ENCODE results near the gene CNOT4.

CNOT4 gene

GRCh38 chr7:135388616-135389015, 121.3 kb downstream of the CNOT4 start:
- no peak for TF ChIP-seq POLR2A (IDR thresholded peaks at IDR 0.05; ENCODE audit: low read length)
- no peak for TF ChIP-seq GATA1 (IDR thresholded peaks at IDR 0.05; ENCODE audit: low read depth, low read length)

GRCh38 chr7:135386776-135387175, 123.1 kb downstream of the CNOT4 start:
- no peak for DNase-seq
- no peak for TF ChIP-seq POLR2A (IDR thresholded peaks at IDR 0.05; ENCODE audit: low read length)
- TF ChIP-seq GATA1 (IDR thresholded peaks at IDR 0.05; ENCODE audit: low read depth, low read length): no peak

More at GRCh38 chr7:135388616-135389015, 121.3 kb downstream of the CNOT4 start:
- DNase-seq: no peak

DNA sequence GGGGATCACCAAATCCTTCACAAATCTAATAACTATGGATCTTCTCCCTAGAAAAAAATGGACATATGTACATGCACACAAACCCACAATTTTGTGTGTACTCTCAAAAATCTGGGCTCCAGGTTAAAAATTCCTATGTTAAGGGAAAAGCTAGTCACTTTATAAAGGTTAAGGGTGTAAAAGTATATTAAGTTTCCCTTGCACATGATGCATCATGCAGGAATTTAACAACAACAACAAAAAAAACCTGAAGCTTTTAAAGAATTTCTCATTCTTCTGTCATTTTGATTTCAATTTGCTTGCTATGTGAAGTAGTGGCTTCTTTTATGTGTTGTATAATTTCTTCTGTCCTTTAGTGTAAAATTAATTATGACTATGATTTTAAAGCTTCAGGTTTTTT, 123.7 kb downstream of the CNOT4 start:
- no peak for DNase-seq
- no peak for TF ChIP-seq POLR2A (IDR thresholded peaks at IDR 0.05; ENCODE audit: low read length)
- no peak for TF ChIP-seq GATA1 (IDR thresholded peaks at IDR 0.05; ENCODE audit: low read depth, low read length)

- peak; percentile 8 to 13 for DNase-seq
- no peak for TF ChIP-seq POLR2A (IDR thresholded peaks at IDR 0.05; ENCODE audit: low read length)
- no peak for TF ChIP-seq GATA1 (IDR thresholded peaks at IDR 0.05; ENCODE audit: low read depth, low read length)
These were observed 124.7 kb downstream of the CNOT4 start for GRCh38 chr7:135385209-135385608.

- TF ChIP-seq GATA1 (IDR thresholded peaks at IDR 0.05; ENCODE audit: low read depth, low read length): no peak
- no peak for TF ChIP-seq POLR2A (IDR thresholded peaks at IDR 0.05; ENCODE audit: low read length)
- DNase-seq: peak in 1 of 2 experiments; percentile 7
These were observed 126.3 kb downstream of the CNOT4 start for GRCh38 chr7:135383525-135384175.

DNA sequence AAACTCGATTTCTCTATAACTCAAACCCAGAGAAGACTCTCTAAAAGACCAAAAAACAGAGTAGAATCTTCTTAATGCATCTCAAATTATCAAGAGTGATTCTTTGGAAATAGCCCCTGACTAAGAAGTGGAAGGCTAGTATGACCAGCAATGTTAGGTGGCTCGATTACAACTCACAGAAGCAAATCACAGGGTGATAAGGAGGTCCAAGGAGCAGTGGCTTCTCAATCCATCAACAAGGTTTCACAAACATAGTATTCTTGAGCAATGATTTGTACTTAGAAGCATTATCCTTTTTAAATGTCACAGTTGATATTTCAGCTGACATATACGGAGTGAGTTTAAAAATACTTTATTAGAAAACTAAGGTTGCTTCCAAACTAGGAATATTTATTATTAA, 127.7 kb downstream of the CNOT4 start:
- DNase-seq: no peak
- TF ChIP-seq GATA1 (IDR thresholded peaks at IDR 0.05; ENCODE audit: low read depth, low read length) (no peak), POLR2A (IDR thresholded peaks at IDR 0.05; ENCODE audit: low read length) (no peak)

DNA sequence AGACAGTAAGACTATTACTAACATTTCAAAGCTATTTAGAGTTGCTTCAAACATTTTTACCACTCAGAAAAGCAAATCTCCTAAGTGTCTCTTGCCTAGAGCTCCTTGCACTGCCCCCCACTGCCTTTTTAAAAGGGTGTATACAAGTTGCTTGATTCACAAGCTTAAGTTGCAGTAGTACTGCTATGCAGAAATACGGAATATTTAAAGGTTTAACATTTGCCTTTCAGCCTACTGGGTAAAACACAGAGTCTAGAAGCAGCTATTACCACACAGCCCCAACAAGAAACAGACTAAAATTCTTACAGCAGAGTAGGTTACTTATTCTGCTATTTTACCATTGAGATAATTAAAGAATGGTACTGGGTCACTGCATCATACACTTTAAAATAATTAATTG, 128.5 kb downstream of the CNOT4 start:
- DNase-seq: no peak
- TF ChIP-seq GATA1 (IDR thresholded peaks at IDR 0.05; ENCODE audit: low read depth, low read length): no peak
- no peak for TF ChIP-seq POLR2A (IDR thresholded peaks at IDR 0.05; ENCODE audit: low read length)

GRCh38 chr7:135380351-135380750, 129.6 kb downstream of the CNOT4 start:
- TF ChIP-seq GATA1 (IDR thresholded peaks at IDR 0.05; ENCODE audit: low read depth, low read length) (no peak), POLR2A (IDR thresholded peaks at IDR 0.05; ENCODE audit: low read length) (no peak)
- DNase-seq: no peak

DNA sequence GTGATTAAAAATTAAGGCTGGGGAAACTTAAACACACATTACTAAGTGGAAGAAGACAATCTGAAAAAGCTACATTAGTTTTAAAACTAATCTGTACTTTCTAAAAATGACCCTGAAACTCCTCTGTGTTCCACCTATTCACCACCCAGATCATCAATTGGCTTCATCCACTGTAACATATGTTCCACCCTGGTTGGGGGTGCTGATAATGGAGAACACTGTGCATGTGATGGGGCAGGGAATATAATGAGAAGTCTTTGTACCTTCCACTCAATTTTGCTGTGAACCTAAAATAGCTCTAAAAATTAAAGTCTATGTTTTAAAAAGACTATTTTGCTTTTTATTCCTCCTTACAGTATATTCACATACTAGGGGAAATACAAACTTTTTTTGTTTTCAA, 132.7 kb downstream of the CNOT4 start:
- TF ChIP-seq POLR2A (IDR thresholded peaks at IDR 0.05; ENCODE audit: low read length) (no peak), GATA1 (IDR thresholded peaks at IDR 0.05; ENCODE audit: low read depth, low read length) (no peak)
- no peak for DNase-seq

- no peak for DNase-seq
- no peak for TF ChIP-seq POLR2A (IDR thresholded peaks at IDR 0.05; ENCODE audit: low read length)
- no peak for TF ChIP-seq GATA1 (IDR thresholded peaks at IDR 0.05; ENCODE audit: low read depth, low read length)
These were observed 133.8 kb downstream of the CNOT4 start for GRCh38 chr7:135375908-135376699.

DNA sequence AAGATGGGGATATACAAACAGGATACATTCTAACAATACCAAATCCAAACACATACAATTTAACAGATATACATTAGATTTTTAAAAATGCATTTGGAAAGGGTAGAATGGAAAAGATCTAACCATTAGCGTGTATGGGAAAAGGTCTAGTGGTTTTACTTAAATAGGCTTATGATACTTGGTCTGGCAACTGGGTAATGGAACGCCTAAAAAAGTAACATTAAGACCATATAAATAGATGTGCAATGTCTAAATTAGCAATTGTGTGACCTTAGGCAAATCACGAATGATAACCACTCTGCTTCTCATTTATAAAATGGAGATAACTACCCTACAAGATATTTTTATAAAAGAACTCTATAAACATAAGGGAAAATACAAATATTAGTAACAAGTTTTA, 135.2 kb downstream of the CNOT4 start:
- no peak for TF ChIP-seq POLR2A (IDR thresholded peaks at IDR 0.05; ENCODE audit: low read length)
- DNase-seq: no peak

- TF ChIP-seq GATA1 (IDR thresholded peaks at IDR 0.05; ENCODE audit: low read depth, low read length) (no peak), POLR2A (IDR thresholded peaks at IDR 0.05; ENCODE audit: low read length) (no peak)
- DNase-seq: no peak
These were observed 137.7 kb downstream of the CNOT4 start for GRCh38 chr7:135372222-135372621.

DNA sequence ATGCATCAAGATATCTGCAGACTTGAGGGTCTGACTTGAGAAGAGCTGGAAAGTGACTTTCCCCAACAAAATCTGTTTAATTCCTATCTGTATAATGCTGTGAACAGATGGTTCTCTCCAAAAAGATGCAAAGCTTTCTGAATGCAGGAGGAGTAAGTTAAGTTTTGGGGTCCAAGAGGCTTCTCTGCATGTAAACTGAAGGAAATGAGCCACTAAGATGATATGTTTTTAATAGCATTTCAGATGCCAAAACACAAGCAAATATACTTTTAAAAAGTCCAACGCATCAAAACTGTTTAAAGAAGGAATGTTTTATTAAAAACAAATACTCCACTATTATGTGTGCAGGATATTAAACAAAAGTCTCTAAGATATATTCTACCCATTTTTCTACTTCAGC, 139.2 kb downstream of the CNOT4 start:
- no peak for DNase-seq
- TF ChIP-seq POLR2A (IDR thresholded peaks at IDR 0.05; ENCODE audit: low read length) (no peak), GATA1 (IDR thresholded peaks at IDR 0.05; ENCODE audit: low read depth, low read length) (no peak)

DNA sequence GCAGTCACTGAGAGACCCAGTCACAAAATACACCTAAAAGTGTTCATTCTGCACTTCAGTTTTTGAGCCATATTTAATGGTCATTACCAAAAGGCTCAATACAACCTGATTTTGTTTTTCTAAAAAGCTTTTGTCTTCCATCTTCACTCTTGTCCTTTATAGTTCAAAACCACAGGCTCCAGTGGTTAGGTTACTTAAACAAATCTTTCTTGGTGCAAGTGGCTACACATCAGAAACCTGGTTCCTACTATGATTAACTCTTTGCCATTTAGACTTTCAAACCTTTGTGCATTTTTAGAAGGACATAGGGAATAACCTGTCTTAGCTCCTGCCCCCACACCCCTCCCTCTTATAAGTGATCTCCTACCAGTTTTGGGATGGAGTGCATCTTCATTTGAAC, 140.5 kb downstream of the CNOT4 start:
- DNase-seq: no peak
- TF ChIP-seq POLR2A (IDR thresholded peaks at IDR 0.05; ENCODE audit: low read length) (no peak), GATA1 (IDR thresholded peaks at IDR 0.05; ENCODE audit: low read depth, low read length) (no peak)

Data from erythroblast (primary cell).